Endothelial cell (in vitro differentiated cells): ENCODE data around the gene CHCT1. TPM values are rescaled to one million over a fixed set of nuclear protein-coding genes. Genes with fewer than 3 reads are reported as not detected.

ENCODE experiments used
- DNase-seq: peaks from one replicate; pipeline ENCODE4 v3.0.0; 2021; ENCODE audit warnings: low spot score
- H3K27ac Mint-ChIP-seq: one replicate; pipeline ENCODE4 v1.8.0; 2021; ENCODE audit warnings: mixed read lengths, inconsistent platforms; ENCODE audit not compliant: unreplicated experiment
- H3K27me3 Mint-ChIP-seq: one replicate; pipeline ENCODE4 v1.8.0; 2021; ENCODE audit warnings: mild to moderate bottlenecking, moderate library complexity, mixed read lengths, inconsistent platforms; ENCODE audit not compliant: unreplicated experiment
- H3K36me3 Mint-ChIP-seq: one replicate; pipeline ENCODE4 v1.8.0; 2021; ENCODE audit warnings: mild to moderate bottlenecking, low read depth, mixed read lengths, inconsistent platforms; ENCODE audit not compliant: unreplicated experiment
- H3K4me1 Mint-ChIP-seq: one replicate; pipeline ENCODE4 v1.8.0; 2021; ENCODE audit warnings: mild to moderate bottlenecking, mixed read lengths, inconsistent platforms; ENCODE audit not compliant: unreplicated experiment
- H3K4me3 Mint-ChIP-seq: one replicate; pipeline ENCODE4 v1.8.0; 2021; ENCODE audit warnings: mild to moderate bottlenecking, mixed read lengths, inconsistent platforms; ENCODE audit not compliant: unreplicated experiment
- H3K9me3 Mint-ChIP-seq: one replicate; pipeline ENCODE4 v1.8.0; 2021; ENCODE audit warnings: mixed read lengths, inconsistent platforms; ENCODE audit not compliant: unreplicated experiment
- total RNA-seq: library from RNA; stranded (reverse); fragmentation: NEBNext Ultra II Directional; extraction: Animal tissue kit (Norgen Biotek cat#: 25700); gene quantifications from one replicate; pipeline ENCODE4 v1.2.1, GENCODE V29; 2021; ENCODE audit not compliant: unreplicated experiment
- TF ChIP-seq, protein P1 (sequence below): fragments of 200-600 bp; sonication (generic); IDR thresholded peaks from one replicate; pipeline ENCODE4 v1.5.0; 2021; ENCODE audit warnings: antibody characterized with exemption; ENCODE audit not compliant: unreplicated experiment

CHCT1 gene
- total RNA-seq, 1 donor from 2014 or later: not detected

DNA sequence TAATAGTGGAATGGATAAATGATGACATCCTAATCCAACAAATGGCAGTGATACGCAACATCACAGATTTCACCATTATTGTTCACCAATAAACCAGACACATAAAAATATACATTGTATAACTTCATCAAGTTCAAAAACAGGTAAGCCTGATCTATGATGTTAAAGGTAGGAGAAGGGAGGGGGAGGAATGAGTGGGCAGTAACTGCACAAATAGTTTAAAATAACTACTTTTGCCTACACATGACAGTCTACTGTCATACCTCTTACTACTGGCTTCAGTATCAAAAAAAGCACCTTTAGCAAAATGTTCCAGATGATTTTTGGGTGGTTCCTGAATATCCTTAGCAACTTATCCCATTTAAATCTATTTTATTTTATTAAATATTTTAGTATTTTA is 28.8 kb downstream of the CHCT1 start:
- H3K27me3 Mint-ChIP-seq: no peaks in the 10 kb centered on the region
- DNase-seq: no peak
- no peak overlapping the region for H3K4me3 Mint-ChIP-seq
- H3K4me1 Mint-ChIP-seq: no peaks in the 10 kb centered on the region
- TF ChIP-seq, protein P1, sequence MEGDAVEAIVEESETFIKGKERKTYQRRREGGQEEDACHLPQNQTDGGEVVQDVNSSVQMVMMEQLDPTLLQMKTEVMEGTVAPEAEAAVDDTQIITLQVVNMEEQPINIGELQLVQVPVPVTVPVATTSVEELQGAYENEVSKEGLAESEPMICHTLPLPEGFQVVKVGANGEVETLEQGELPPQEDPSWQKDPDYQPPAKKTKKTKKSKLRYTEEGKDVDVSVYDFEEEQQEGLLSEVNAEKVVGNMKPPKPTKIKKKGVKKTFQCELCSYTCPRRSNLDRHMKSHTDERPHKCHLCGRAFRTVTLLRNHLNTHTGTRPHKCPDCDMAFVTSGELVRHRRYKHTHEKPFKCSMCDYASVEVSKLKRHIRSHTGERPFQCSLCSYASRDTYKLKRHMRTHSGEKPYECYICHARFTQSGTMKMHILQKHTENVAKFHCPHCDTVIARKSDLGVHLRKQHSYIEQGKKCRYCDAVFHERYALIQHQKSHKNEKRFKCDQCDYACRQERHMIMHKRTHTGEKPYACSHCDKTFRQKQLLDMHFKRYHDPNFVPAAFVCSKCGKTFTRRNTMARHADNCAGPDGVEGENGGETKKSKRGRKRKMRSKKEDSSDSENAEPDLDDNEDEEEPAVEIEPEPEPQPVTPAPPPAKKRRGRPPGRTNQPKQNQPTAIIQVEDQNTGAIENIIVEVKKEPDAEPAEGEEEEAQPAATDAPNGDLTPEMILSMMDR: no peak
- peaks cover 15% of the 10 kb centered on the region for H3K36me3 Mint-ChIP-seq
- no peak overlapping the region for H3K27ac Mint-ChIP-seq
- no peaks in the 10 kb centered on the region for H3K9me3 Mint-ChIP-seq

- TF ChIP-seq, protein P1: no peak
- H3K36me3 Mint-ChIP-seq: peaks cover 17% of the 10 kb centered on the region
Measured at GRCh38 chr17:60451965-60452364, 29.7 kb downstream of the CHCT1 start.

DNA sequence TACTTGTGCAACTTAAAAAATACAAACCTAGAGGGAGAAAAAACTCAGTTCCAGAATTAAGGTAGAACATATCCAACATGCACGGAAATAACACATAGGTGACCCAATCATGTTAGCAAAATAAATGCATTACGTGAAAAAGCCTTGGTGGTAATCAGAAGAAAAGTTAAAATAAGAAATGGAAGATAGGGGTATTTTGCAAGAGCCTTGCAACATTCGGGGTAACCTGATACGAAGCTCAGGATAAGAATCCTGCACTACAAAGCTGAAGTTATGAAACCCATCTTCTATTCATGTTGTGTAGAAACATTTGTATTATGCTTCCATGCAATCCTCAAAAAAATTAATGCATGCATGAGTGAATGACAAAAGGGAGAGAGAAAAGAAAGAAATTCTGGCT is 33.1 kb downstream of the CHCT1 start:
- Mint-ChIP-seq H3K27ac (no peak overlapping the region), H3K9me3 (no peaks in the 10 kb centered on the region), H3K4me3 (no peak overlapping the region), H3K4me1 (peaks cover 7% of the 10 kb centered on the region), H3K36me3 (peaks cover 25% of the 10 kb centered on the region), H3K27me3 (no peaks in the 10 kb centered on the region)
- TF ChIP-seq, protein P1: no peak
- DNase-seq: no peak

More at GRCh38 chr17:60451965-60452364, 29.7 kb downstream of the CHCT1 start:
- Mint-ChIP-seq H3K4me1 (peaks cover 4% of the 10 kb centered on the region), H3K27me3 (no peaks in the 10 kb centered on the region), H3K27ac (no peak overlapping the region), H3K9me3 (no peaks in the 10 kb centered on the region), H3K4me3 (no peak overlapping the region)
- no peak for DNase-seq

DNA sequence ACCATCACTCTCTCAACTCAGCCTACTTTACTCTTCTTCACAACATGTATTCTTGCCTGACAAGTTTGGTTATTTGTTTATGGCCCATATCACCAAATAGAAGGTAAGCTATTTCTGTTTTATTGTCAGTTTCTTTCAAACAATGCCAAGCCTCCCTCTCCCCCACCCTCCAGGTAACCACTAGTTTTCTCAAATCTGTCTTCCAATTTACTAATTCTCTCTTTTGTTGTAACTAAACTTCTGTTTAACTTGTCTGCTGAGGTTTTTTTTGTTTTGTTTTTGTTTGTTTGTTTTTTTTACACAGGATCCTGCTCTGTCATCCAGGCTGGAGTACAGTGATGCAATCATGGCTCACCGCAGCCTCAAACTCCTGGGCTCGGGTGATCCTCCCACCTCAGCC is 34.9 kb downstream of the CHCT1 start:
- H3K9me3 Mint-ChIP-seq: no peaks in the 10 kb centered on the region
- no peak overlapping the region for H3K27ac Mint-ChIP-seq
- peaks cover 20% of the 10 kb centered on the region for H3K36me3 Mint-ChIP-seq
- no peaks in the 10 kb centered on the region for H3K27me3 Mint-ChIP-seq
- H3K4me1 Mint-ChIP-seq: peaks cover 7% of the 10 kb centered on the region
- H3K4me3 Mint-ChIP-seq: no peak overlapping the region
- DNase-seq: no peak
- TF ChIP-seq, protein P1: no peak

DNA sequence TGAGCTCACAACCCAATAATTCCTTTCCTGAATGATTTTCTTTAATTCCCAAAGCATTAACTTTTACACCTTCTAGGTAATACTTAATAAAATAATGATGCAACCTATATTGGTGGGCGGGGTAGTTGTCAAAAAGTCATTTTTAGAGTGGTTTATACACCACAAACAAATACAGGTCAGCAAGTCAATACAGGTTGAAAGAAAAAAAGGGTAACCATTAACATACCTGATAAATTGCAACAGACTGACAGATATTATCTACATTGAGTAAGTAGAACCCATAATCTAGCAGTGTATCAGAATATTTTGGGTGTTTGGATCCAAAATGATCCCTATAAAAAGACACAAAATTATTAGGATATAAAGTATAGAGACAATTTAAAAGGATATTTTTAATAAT is 39.3 kb downstream of the CHCT1 start:
- Mint-ChIP-seq H3K27ac (no peak overlapping the region), H3K9me3 (no peaks in the 10 kb centered on the region), H3K27me3 (no peaks in the 10 kb centered on the region), H3K4me1 (peaks cover 5% of the 10 kb centered on the region), H3K4me3 (no peak overlapping the region), H3K36me3 (peaks cover 36% of the 10 kb centered on the region)
- TF ChIP-seq, protein P1: no peak
- DNase-seq: no peak
